Stimulated activated effector memory CD8-positive, alpha-beta T cell treated with anti-CD3 and anti-CD28 coated beads, Interleukin-12 subunit alpha, Interleukin-12 subunit beta, amount 100 ng/mL, for 72 hours (primary cell): ENCODE data around the gene VSIG10L2.
"Not testable (repeated sequence)": the region's sequence is repeated elsewhere in the genome, so short reads cannot be mapped to it uniquely, and the experiment has no call there.

Experiments used
- ATAC-seq: fragments of 150-1000 bp; cut with Tn5 transposase; 2 replicates; pipeline ENCODE4 v1.10.0; 2021
- DNase-seq, 2 donors: peaks; one replicate each; pipeline ENCODE4 v3.0.0; 2021 to 2022; ENCODE audit warnings: low spot score in 2 of 2
- H3K27ac Mint-ChIP-seq: one replicate; pipeline ENCODE4 v1.8.0; 2022; ENCODE audit warnings: mild to moderate bottlenecking, mixed read lengths
- H3K36me3 Mint-ChIP-seq: one replicate; pipeline ENCODE4 v1.8.0; 2022; ENCODE audit warnings: mild to moderate bottlenecking, mixed read lengths
- H3K4me1 Mint-ChIP-seq: one replicate; pipeline ENCODE4 v1.8.0; 2022; ENCODE audit warnings: mixed read lengths
- H3K4me3 Mint-ChIP-seq: one replicate; pipeline ENCODE4 v1.8.0; 2022; ENCODE audit warnings: mild to moderate bottlenecking, mixed read lengths
- H3K9me3 Mint-ChIP-seq: one replicate; pipeline ENCODE4 v1.8.0; 2022; ENCODE audit warnings: mixed read lengths

The VSIG10L2 gene

DNA sequence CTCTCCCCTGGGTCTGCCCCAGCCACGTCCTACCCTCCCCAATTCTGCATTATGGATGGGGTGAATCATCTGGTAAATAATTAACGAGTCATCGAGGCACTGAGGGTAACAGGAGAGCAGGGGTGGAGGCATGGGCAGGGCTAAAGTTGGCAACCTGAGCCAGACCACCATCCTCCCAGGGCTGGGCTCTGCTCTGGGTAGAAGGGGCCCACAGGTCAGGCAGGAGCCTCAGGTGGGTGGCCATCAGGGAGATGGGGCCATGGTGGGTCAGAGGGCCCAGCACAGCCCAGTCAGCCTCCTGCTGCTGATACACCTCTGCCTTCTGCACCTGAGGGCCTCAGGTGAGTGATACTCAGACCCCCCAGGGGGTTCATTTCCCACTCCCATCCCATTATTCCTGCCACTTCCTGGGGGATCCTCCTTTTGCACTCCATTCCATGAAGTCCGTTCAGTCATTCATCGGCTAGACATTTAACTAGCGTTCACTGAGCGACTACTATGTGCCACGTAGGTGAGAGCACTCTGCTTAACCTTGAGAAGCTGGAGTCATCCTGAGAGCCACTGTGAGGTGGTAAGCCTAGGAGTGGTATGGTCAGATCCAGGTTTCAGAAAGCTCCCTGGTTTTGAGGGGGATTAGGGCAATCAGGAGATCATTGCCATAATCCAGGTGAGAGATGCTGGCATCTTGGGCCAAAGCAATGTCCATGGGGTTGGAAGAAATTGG, at the start of gene VSIG10L2:
TSS of gene VSIG10L2 (plus strand) at position 248 of the 724 bp plus-strand sequence. CDS start at position 260, 12 bp downstream.
- no peak within 1 kb of the TSS for H3K27ac Mint-ChIP-seq
- no peak for DNase-seq
- H3K9me3 Mint-ChIP-seq, result no peaks in the 10 kb centered on the region
- no peaks in the 10 kb centered on the region for H3K36me3 Mint-ChIP-seq
- no peak for ATAC-seq
- H3K4me1 Mint-ChIP-seq, result peaks cover 11% of the 10 kb centered on the region
- H3K4me3 Mint-ChIP-seq, result no peak within 1 kb of the TSS

DNA sequence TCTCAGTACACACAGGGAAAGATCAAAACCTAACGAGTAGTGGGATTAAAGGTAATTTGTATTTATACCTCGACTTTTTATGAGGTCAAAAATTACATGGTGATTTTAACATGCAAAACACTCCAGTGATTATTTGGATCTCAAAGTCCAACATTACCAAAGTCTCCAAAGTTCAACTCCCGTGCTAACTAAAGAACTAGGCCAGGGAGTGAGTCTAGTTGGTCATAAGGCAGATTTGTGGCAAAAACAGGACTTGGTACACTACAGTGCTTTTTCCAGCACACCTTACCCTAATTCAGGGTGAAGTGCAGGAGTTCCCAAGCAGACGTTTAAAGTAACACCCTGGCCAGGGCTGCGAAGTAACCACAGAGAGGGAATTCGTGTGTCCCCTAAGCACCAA, 44.0 kb upstream of the VSIG10L2 start:
- no peak for ATAC-seq
- peaks cover 29% of the 10 kb centered on the region for H3K4me1 Mint-ChIP-seq
- H3K4me3 Mint-ChIP-seq, result peak overlapping the region; percentile 93
- H3K36me3 Mint-ChIP-seq, result peaks cover 55% of the 10 kb centered on the region
- no peaks in the 10 kb centered on the region for H3K9me3 Mint-ChIP-seq
- DNase-seq, result no peak
- H3K27ac Mint-ChIP-seq, result no peak overlapping the region

DNA sequence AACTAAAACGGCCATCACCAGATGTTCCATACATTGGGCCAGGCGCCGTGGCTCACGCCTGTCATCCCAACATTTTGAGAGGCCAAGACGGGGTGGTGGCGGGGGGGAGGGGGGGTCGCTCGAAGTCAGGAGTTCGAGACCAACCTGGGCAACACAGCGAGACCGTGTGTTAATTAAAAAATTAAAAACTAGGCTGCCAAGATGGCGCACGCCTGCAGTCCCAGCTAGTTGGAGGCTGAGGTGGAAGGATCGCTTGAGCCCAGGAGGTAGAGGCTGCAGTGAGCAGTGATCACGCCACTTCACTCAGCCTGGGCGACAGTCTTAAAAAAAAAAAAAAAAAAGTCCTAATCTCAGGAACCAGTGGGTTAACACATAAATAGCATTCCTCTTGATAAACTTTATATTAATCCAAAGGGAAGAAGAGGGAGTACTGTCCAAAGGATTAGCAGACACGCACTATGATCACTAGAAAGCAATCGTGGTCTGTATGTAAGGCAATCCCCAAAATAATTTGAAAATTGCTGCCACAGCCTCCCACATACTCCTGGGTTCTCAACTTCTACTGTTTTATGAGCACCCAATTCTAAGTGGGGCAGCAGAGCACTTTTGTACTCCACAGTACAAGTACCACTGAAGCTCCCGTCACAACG, 43.4 kb upstream of the VSIG10L2 start:
- no peak for ATAC-seq
- Mint-ChIP-seq H3K4me3 (peak overlapping the region; percentile 93), H3K4me1 (peaks cover 29% of the 10 kb centered on the region), H3K36me3 (peaks cover 50% of the 10 kb centered on the region), H3K27ac (peak overlapping the region; percentile 94), H3K9me3 (no peaks in the 10 kb centered on the region)
- DNase-seq, result no peak

DNA sequence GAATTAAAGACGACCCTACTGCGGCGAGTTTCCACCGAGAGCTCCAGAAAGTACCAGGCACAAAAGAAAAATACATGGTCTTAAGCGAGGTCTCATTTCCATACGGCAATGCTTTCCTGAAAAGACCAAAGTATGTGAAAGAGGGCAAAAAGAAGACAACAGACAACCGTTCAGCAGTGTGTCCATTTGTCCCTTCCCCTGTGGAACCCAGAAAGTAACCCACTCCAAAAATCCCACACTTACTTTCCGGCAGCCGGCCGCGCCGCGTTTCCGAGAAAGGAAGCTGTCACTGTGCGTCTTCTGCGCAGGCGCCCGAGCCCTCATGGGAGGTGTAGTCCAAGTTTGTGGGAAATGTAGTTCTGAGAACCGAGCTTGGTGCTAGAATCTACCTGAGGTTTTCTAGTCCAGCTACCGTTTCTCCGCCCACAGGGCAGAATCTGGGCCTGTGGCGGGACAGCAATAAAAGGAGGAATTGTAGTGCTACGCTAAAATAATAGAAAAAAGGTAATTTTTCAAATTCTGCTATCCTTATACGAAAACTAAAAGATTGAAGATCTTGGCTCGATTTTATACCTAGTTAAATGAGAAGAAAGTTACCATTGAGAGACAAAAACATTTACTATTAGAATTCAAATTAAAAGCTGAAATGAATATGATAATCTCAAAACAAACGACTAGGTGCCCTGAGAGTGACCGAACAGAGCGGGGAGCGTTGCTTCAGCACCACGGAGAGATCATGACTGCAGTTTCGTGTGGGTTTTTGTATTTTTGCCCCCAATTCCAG, 42.7 kb upstream of the VSIG10L2 start, which contains the start of gene PUS3:
TSS of gene PUS3 (minus strand) at position 280 of the 784 bp plus-strand sequence. CDS start 6,922 bp downstream, outside the sequence.
- ATAC-seq, result peak; percentile 92
- peaks cover 29% of the 10 kb centered on the region for H3K4me1 Mint-ChIP-seq
- peak within 1 kb of the TSS; percentile 94 for H3K27ac Mint-ChIP-seq
- H3K36me3 Mint-ChIP-seq, result peaks cover 45% of the 10 kb centered on the region
- peak within 1 kb of the TSS; percentile 93 for H3K4me3 Mint-ChIP-seq
- DNase-seq, result peak; percentile 74 to 93
- no peaks in the 10 kb centered on the region for H3K9me3 Mint-ChIP-seq

DNA sequence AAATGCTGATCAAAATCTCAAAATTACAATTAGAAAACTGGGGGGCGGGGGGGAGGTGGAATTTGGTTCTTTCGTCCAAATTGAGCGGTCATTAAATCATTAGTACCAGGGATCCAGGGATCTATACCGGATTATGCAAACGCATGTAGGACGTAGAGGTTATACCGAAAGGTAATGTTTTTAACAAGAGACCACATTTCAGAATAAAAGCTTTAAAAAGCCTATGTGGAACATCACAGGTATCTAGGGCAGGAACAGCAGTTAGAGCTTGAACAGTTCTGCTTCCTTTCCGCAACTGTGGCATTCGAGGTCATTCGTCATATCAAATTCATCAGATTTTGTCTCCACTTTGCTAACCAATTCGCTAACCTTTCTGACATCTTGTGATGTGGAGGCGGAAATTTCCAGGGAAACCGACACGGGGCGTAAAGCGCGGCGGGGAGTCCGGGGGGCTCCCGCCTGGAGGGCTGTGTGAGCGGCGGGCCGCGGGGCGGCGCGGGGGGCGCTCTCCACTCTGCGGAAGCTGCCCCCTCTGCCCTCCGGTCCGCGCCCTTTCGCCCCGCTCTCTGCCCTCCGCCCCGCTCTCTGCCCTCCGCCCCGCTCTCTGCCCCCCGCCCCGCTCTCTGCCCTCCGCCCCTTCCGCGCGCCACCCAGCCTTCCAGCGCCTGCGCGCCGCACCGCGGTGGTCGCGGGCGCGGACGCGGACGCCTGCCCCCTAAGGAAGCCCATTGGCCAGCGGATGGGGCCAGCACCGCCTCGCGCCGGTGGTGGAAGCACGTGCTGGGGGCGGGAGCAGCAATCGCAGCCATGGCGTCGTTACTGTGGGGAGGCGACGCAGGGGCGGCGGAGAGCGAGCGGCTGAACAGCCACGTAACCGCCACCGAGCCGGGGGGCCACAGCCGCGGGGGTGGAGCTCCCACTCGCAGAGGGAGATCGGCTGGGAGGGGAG, 41.9 kb upstream of the VSIG10L2 start, which contains the start of gene DDX25:
TSS of gene DDX25 (plus strand) at position 798 of the 949 bp plus-strand sequence. CDS start at position 808, 10 bp downstream.
- Mint-ChIP-seq H3K36me3 (peaks cover 37% of the 10 kb centered on the region), H3K4me1 (peaks cover 28% of the 10 kb centered on the region), H3K4me3 (peak within 1 kb of the TSS; percentile 93), H3K27ac (peak within 1 kb of the TSS; percentile 94), H3K9me3 (no peaks in the 10 kb centered on the region)
- ATAC-seq, result peak; percentile 65
- DNase-seq, result no peak

DNA sequence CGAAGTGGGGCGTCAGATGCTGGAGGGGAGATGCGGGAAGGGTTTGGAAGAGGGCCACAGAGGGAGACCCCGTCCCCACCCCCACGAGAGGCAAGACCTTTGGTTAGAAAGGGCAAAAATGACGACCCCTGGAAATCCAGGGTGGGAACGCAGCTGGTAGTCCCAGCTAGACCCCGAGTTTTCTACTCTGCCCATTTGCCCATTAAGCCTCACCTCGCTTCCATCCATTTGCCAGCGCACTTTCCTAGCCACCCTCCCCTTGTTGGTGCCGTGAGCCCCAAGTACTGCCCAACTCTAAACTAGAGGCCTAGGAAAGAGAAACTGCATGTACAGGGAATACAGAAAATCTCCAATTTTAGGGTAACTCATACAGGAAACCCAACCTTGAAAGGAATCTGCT, 41.2 kb upstream of the VSIG10L2 start:
- ATAC-seq (no peak), DNase-seq (no peak)
- H3K27ac Mint-ChIP-seq, result no peak overlapping the region
- H3K36me3 Mint-ChIP-seq, result peaks cover 30% of the 10 kb centered on the region
- H3K4me1 Mint-ChIP-seq, result peaks cover 21% of the 10 kb centered on the region
- H3K4me3 Mint-ChIP-seq, result peak overlapping the region; percentile 93
- no peaks in the 10 kb centered on the region for H3K9me3 Mint-ChIP-seq

DNA sequence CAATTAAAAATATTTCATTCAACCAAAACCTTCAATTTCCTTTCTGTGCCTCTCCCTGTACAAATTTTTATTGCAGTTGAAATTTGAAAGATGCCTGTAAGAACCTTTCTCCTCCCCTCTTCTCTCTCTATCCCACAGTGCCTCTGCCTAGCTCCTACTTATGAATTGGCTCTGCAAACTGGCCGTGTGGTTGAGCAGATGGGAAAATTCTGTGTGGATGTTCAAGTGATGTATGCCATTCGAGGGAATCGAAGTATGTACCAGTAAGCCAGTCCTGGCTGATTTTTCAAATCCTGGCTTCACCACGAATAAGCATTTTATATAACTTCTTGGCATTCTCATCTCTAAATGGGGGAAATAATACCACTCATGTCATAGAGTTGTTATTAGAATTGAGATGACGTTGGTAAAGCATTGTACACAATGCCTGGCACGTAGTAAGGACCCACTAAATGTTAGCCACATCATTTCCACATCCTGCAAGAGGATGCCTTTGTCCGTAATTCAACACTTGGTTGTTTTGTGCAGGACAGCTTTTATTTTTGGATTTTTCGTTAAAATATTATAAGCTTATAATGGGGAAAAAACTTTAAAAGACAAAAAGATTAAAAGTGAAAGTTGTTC, 35.5 kb upstream of the VSIG10L2 start:
- Mint-ChIP-seq H3K4me1 (no peaks in the 10 kb centered on the region), H3K4me3 (no peak overlapping the region), H3K9me3 (no peaks in the 10 kb centered on the region), H3K36me3 (no peaks in the 10 kb centered on the region), H3K27ac (no peak overlapping the region)
- ATAC-seq, result no peak
- no peak for DNase-seq

DNA sequence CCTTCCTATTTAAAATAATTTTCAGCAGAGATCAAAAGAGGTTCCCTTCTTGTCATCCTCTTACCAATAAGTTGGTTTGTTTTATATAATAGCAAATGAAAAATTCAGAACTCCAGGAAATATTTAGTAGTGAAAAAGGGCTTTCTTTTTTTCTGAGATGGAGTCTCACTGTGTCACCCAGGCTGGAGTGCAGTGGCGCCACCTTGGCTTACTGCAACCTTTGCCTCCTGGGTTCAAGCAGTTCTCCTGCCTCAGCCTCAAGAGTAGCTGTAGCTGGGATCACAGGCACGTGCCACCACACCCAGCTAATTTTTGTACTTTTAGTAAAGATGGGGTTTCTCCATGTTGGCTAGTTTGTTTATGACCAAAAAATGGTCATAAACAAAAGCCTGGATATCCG, 31.2 kb upstream of the VSIG10L2 start:
- H3K36me3 Mint-ChIP-seq, H3K27ac Mint-ChIP-seq, DNase-seq, ATAC-seq, H3K4me1 Mint-ChIP-seq, H3K9me3 Mint-ChIP-seq, H3K4me3 Mint-ChIP-seq: not testable (repeated sequence)

DNA sequence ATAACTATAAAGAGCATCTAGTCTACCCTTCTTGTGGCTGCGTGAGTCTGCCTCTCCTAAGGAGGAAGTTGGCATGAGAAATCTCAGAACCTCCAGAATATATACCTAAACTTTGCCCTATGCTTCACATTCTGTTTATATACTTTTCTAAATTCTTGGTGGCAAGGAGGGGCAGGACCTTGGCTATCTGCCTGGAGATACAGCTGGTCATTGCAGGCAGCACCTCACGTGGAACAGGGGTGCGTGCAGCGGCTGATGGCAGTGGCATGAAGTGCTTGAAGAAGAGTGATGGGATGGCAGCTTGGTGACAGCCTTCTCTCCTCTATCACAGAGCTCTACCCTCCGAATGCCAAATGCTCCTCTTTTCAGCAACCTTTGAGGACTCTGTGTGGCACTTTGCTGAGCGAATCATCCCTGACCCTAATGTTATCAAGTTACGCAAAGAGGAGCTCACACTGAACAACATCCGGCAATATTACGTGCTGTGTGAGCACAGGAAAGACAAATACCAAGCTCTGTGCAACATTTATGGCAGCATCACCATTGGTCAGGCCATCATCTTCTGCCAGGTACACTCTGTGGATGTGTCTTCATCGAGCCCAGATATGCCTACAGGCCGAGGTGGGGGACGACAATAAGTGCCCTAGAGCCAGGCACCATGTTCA, 29.0 kb upstream of the VSIG10L2 start:
- H3K4me3 Mint-ChIP-seq, result no peak overlapping the region
- no peak overlapping the region for H3K27ac Mint-ChIP-seq
- no peaks in the 10 kb centered on the region for H3K4me1 Mint-ChIP-seq
- no peaks in the 10 kb centered on the region for H3K36me3 Mint-ChIP-seq
- H3K9me3 Mint-ChIP-seq, result no peaks in the 10 kb centered on the region
- no peak for DNase-seq
- no peak for ATAC-seq

DNA sequence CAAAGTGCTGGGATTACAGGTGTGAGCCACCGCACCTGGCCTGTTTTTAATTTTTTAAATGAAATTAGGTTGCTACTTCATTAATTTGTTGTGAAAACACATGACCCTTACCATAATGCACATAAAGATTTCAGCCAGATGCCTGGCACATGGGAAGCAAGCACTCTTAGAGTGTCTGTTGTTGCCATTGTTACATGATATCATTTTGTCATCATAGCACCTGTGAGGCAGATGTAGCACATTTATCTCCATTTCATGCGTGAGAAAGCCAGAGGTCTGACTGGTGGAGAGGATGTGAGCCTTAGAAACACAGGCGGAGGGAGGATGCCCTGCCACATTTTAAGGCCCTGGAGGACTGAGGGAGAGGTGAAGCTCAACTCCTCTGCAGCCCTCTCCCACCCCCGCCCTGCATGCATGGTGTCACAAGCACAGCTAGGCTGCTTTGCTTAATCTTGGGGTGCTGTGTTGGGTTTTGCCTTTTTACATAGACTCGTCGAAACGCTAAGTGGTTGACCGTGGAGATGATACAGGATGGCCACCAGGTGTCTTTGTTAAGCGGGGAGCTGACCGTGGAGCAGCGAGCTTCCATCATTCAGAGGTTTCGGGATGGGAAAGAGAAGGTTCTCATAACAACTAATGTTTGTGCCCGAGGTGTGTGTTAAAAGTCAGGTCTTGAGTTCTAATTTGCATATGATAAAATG, 27.6 kb upstream of the VSIG10L2 start:
- no peak overlapping the region for H3K27ac Mint-ChIP-seq
- H3K36me3 Mint-ChIP-seq, result no peaks in the 10 kb centered on the region
- DNase-seq, result no peak
- ATAC-seq, result no peak
- H3K4me3 Mint-ChIP-seq, result no peak overlapping the region
- no peaks in the 10 kb centered on the region for H3K4me1 Mint-ChIP-seq
- no peaks in the 10 kb centered on the region for H3K9me3 Mint-ChIP-seq

DNA sequence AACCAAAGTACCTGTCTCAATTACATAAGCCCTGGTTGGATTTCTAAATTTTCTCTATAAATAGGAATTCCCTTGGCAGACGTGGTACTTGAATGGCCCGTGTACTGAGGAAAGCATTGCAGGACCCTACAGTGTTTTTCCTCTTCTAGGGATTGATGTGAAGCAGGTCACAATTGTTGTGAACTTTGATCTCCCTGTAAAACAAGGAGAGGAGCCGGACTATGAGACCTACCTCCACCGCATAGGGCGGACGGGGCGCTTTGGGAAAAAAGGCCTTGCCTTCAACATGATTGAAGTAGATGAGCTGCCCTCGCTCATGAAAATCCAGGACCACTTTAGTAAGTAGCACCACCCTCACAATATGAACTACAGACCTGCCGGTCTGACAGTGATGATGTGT, 24.8 kb upstream of the VSIG10L2 start:
- no peaks in the 10 kb centered on the region for H3K9me3 Mint-ChIP-seq
- no peaks in the 10 kb centered on the region for H3K36me3 Mint-ChIP-seq
- no peak overlapping the region for H3K4me3 Mint-ChIP-seq
- ATAC-seq (no peak), DNase-seq (no peak)
- no peaks in the 10 kb centered on the region for H3K4me1 Mint-ChIP-seq
- H3K27ac Mint-ChIP-seq, result no peak overlapping the region

DNA sequence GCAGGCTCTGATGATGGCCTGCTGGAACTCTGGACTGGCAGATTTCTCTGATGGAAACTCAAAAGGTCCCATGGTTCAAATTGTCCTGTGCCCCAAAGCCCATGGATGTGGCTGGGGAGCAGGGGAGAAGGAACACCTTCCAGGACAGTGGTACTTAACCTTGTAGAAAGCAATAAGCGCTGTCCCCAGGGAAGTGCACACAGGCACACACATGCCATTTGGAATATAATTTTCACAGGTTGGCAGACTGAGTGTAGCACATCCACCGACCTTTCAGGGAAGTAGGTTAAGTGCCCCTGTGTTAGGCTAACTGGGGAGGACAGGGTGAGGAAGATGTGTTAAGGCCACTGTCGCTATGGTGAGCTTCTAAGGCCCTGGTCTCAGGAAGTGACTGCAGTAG, 23.7 kb upstream of the VSIG10L2 start:
- no peak for ATAC-seq
- Mint-ChIP-seq H3K4me1 (no peaks in the 10 kb centered on the region), H3K9me3 (no peaks in the 10 kb centered on the region), H3K4me3 (no peak overlapping the region), H3K27ac (no peak overlapping the region), H3K36me3 (no peaks in the 10 kb centered on the region)
- no peak for DNase-seq

DNA sequence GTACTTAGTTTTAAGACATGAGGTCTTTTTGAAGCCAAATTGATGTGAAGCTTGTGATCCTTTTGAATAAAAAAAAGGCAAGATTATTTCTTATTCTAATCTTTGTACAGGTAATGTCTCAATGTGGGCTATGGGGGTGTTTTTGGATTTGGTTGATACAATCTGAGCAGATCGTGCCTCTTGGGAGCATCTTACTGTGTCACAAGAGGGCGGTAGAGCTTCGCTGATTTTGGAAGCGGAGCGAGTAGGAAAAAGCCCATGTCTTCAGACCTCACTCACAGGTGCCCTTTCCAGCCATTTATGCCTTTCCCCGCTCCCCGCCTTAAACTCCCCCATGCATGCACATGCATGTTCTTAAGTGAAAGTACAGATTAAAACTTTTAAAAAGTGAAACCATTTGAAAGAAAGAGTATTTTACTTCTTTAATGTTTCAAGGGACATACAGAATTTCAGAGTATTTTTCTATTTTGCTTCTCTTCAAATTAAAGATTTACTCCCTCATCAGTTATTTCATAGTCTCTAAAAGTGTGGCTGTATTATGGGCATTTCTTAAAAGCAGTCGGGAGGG, 22.7 kb upstream of the VSIG10L2 start:
- H3K4me1 Mint-ChIP-seq, result no peaks in the 10 kb centered on the region
- DNase-seq (peak; percentile 27 to 61), ATAC-seq (peak; percentile 72)
- H3K27ac Mint-ChIP-seq, result no peak overlapping the region
- H3K9me3 Mint-ChIP-seq, result no peaks in the 10 kb centered on the region
- no peak overlapping the region for H3K4me3 Mint-ChIP-seq
- no peaks in the 10 kb centered on the region for H3K36me3 Mint-ChIP-seq
